ENCODE results near the gene PLPP6.
"Not testable (repeated sequence)": the region's sequence is repeated elsewhere in the genome, so short reads cannot be mapped to it uniquely, and the experiment has no call there.

PLPP6 gene

DNA sequence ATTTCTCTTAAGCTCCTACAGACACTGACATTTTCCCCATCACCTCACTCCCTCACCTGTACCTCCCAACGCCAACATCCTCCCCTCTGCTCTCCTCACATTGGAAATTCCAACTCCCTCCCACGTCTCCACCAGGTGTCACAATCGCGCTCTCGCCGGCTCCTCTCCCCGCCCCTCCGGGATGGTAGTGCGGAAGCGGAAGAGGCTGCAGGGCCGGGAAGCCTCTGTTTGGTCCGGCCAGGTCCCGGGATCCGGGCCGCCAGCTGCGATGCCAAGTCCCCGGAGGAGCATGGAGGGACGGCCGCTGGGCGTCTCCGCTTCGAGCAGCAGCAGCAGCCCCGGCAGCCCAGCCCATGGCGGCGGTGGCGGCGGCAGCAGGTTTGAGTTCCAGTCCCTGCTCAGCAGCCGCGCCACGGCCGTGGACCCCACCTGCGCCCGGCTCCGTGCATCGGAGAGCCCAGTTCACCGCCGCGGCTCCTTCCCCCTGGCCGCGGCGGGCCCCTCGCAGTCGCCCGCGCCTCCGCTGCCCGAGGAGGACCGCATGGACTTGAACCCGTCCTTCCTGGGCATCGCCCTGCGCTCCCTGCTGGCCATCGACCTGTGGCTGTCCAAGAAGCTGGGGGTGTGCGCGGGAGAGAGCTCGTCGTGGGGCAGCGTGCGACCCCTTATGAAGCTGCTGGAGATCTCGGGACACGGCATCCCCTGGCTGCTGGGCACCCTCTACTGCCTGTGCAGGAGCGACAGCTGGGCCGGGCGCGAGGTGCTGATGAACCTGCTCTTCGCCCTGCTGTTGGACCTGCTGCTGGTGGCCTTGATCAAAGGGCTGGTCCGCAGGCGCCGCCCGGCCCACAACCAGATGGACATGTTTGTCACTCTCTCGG is at the start of gene PLPP6:
TSS of gene PLPP6 (plus strand) at position 187 of the 881 bp plus-strand sequence. CDS start at position 269, 82 bp downstream.
- DNase-seq: peak; percentile 84

DNA sequence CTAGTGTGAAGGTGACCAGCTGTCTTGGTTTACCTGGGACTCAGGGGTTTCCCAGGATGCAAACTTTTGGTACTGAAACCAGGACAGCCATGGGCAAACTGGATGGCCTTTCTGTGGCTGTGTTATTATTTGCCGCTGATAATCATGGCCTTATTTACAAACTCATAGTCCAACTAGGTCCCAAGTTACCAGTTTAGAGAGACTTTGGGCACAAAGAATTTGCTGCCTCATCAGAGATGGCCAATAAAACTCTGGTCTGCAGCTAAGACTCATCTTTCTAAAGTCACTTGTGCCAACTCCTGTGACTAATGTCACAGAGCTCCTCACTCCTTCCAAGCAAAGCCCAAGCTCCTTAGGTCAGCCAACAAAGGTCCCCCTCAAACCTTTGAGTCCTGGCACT is 47.5 kb upstream of the PLPP6 start:
- DNase-seq: no peak

DNA sequence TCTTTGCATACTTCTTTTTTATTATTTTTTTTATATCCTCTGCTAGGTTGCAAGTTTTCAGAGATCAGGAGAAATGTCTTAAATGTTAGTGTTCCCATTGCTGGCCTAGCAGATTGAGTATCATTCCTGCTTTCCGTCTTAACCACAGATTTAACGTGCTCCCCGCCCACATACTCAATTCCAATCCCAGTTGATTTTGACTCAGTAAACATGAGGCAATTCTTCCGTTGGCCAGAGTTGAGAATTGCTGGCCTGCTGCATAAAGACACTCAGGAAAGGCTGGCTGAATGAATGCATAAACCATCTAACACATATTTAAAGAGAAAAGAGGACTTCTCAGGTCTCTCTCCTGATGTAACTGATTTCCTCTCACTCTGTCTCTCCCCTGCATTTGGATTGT is 46.8 kb upstream of the PLPP6 start:
- no peak for DNase-seq

DNA sequence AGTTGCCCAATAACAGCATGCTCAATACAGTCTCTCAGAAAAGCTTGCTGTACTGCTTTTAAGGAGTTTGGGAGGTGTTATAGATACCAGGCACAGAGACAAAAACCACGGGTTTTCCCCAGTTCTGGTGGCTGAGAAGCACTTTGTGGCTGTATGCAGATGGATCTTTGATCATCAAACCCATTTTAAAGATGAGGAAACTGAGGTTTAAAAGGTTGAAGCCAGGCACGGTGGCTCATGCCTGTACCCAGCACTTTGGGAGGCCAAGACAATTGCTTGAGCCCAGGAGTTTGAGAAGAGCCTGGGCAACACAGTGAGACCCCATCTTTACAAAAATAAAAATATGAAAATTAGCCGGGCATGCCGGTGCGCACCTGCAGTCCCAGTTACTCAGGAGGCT is 46.3 kb upstream of the PLPP6 start:
- no peak for DNase-seq

DNA sequence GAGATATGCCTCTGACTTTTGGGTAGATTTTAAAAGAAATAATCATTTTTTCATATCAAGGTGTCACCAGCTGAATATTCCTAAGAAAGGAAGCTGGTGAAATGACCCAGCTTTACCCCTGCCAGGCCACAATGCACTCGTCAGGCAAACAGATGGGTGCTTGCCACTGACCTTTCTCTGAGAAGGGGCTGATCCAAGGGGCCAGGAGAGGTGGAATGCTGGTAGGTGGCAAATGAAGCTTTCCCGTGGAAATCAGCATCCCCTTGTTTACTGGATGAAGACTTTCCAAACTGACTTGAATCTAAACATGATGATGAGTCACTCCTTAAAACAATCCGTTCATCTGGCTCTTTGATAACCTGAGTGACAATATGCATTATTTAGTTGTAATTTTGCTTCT is 44.3 kb upstream of the PLPP6 start:
- DNase-seq: no peak

- no peak for DNase-seq
Measured at GRCh38 chr9:4618700-4619099, 43.4 kb upstream of the PLPP6 start.

DNA sequence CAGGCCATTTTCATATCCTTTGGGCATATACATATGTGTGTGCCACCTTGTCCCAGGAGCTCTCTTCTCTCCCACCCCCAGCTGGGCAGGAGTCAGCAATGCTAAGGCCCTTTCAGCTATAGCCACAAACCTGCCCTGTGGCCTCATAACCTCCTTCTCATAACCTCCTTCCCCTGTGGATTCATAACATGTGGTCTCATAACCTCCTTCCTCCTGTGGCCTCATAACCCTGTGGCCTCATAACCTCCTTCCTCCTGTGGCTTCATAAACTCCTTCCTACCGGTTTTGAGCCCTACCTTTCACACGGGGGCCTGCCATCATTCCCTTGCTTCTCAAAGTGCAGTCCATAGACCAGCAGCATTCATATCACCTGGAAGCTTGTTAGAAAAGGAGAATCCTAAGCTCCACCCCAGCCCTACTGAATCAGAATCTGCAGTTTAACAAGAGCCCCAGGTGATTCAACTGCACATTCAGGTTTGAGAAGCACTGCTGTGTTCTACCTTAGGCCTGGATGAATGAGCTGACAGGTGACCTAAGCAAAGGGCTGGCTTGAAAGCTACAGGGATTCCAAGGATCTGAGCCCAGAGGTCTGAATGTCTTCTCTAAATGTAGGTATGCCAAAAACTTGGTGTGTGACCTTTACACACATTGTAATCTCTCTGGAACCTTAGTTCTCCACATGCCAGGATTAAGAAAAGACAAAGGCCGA is 41.9 kb upstream of the PLPP6 start:
- peak; percentile 31 for DNase-seq

- DNase-seq: no peak
Measured at GRCh38 chr9:4620881-4621555, 41.1 kb upstream of the PLPP6 start.

- no peak for DNase-seq
Measured at GRCh38 chr9:4622016-4622415, 40.1 kb upstream of the PLPP6 start.

GRCh38 chr9:4630836-4631235 is 31.3 kb upstream of the PLPP6 start:
- no peak for DNase-seq

DNA sequence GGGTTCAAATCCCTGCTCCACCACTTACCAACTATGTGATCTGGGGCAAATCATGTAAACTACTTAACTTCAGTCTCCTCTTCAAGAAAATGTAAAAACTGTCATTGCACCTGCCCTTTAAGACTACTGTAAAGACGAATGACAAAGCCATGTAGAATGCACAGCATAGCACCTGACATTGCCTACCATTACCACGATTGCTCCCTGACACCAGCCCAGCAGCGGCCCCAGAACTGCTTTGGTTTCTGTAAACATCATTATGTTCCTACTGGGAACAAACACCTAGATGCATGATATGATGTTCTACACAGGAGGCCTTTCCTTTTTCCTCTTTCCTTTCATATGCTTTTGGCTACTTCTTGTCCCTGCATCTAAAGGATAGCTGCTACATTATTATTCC is 23.1 kb upstream of the PLPP6 start:
- DNase-seq: no peak

DNA sequence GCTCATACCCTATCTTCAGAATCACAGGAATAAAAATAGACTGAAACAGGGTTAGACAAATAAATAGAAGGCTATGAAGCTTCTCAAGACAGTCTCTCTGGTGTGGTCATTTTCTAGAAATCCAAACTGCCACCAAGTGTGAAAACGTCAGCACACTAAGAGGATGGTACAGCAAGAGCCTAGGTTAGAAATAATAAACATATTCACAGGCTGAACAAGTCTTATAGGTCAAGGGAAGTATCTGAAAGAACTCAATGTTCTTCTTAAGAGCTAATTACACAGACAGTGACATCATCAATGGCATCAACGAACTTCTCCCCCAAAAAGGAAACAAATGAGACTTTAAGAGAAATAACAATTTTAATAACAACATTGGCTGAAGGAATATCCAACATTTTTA is 22.7 kb upstream of the PLPP6 start:
- no peak for DNase-seq

DNA sequence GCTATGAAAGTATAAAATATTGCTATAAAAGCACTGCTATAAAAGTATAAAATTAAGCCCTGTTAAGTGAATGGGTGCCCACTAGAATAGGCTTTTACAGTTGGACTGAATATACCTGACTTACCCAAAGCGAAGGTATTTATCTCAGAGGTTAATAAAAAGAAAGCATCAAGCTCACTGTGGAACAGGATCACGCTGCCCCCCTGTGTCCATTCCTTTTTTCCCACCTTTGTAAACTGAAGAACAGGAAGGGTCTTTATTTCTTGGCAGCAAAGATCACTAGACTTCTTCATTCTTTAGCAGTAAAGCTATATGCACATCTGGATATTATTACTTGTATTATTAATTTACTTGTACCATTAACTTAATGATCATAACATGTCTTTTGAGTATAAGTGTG is 22.1 kb upstream of the PLPP6 start:
- DNase-seq: no peak

DNA sequence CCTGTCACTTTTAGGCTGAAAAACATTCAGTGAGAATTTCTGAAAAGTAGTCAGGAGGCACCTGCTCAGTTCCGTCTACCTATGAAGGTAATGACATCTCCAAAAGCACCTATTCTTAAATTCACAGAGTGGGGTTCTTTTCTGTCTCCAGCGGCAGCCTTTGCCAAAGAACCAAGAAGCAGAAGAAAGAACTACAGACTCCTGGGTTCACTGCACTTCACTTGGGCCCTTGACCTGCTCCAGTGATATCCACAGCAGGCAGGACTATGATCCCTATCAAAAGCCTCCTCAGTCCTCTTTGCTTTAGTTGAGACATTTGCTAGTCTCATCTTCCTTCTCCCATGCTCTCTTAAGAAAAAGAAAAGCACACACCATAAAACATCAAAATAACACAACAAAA is 19.7 kb upstream of the PLPP6 start:
- no peak for DNase-seq

DNA sequence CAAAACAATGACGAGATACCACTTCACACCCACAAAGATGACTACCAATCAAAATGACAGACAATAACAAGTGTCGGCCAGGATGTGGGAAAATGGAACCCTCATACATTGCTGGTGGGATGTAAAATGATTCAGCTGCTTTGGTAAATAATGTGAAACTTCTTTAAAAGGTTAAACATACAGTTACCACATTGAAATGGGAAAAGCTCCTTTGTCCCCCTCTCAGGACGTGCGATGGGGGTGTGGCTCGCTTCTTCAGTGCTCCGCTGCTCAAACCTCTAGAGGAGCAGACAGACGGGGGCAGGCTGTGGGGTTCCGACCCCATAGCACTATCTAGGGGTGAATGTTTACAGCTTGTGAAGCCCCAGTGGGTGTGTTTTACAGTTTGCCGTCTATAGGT is 8.0 kb upstream of the PLPP6 start:
- DNase-seq: no peak

- DNase-seq: no peak
Measured at GRCh38 chr9:4654538-4654937, 7.6 kb upstream of the PLPP6 start.

DNA sequence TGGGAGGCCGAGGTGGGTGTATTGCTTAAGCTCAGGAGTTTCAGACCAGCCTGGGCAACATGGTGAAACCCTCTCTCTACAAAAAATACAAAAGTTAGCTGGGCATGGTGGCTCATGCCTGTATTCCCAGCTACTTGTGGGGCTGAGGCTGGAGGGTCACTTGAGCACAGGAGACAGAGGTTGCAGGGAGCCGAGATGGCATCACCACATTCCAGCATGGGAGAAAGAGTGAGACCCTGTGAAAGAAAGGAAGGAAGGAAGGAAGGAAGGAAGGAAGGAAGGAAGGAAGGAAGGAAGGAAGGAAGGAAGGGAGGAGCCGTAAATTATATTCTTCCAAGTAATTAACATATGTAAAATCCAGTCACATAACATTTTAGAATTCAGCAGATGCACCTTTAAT is 5.9 kb upstream of the PLPP6 start:
- DNase-seq: not testable (repeated sequence)

DNA sequence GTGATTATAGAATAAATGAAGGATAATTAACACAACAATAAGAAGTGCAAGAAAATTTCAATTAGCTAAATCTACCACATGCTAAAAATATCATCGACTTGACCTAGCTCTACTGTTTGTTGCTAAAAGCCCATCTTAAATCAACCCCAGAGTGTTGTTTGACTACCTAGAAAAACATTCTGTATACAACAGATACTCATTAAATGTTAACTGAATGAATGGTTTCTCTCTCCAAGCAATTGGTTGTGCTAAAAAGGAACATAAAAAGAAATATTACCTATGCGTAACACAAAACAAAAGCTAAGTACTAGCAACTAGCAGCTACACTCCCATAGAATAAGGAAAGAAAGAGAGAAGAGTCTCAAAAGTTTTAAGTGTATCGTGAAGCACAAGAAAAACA is 5.5 kb upstream of the PLPP6 start:
- no peak for DNase-seq

DNA sequence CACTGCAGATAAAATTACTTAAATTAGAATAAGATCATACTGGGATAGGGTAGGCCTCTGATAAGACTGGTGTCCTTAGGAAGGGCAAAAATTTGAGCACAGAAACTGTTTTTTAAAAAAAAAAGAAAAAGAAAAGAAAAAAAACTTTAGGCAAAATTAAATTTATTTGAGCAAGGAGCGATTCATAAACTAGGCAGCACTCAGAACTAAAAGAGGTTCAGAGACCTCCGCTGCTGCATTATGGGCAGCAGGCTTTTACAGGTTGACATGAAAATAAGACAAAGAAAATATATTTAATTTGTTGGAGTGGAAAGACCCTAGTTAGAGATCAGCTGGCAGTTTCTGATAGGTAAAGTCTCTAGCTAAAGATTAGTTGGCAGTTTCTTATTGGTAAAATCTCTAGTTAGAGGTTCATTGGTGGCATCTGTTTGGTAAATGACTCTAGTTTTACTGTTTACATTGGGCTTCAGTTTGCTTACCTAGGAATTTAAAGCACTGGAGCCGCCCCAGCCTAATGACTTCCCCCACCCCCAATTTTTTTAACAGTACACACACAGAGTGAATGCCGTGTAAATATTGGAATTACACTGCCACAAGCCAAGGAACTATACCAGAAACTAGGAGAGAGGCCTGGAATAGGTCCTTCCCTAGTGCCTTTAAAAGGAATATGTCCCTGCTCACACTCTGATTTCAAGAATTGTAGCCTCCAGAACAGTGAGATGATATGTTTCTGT is 4.5 kb upstream of the PLPP6 start:
- DNase-seq: no peak

DNA sequence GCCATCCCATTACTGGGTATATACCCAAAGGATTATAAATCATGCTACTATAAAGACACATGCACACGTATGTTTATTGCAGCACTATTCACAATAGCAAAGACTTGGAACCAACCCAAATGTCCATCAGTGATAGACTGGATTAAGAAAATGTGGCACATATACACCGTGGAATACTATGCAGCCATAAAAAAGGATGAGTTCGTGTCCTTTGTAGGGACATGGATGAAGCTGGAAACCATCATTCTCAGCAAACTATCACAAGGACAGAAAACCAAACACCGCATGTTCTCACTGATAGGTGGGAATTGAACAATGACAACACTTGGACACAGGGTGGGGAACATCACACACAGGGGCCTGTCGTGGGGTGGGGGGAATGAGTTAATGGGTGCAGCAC is 1.4 kb upstream of the PLPP6 start:
- DNase-seq: not testable (repeated sequence)

DNA sequence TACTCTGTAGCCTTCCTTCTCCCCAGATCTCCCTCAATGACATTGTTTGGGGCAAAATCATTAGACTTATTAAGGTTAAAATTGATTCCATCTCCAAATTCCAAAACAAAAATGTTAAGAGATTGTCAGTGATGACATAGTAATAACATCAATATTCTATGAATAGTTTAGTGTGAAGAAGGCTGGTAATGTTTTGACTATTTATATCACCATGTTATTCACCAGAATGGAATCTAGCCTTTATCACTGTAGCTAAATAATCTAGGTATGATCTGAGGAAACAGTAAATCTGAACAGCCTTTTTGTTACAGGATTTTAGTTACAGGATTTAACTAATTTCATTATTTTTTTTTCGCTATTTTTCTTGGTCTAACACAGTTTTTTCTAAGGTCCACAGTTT is 929 bp upstream of the PLPP6 start:
- DNase-seq: no peak

DNA sequence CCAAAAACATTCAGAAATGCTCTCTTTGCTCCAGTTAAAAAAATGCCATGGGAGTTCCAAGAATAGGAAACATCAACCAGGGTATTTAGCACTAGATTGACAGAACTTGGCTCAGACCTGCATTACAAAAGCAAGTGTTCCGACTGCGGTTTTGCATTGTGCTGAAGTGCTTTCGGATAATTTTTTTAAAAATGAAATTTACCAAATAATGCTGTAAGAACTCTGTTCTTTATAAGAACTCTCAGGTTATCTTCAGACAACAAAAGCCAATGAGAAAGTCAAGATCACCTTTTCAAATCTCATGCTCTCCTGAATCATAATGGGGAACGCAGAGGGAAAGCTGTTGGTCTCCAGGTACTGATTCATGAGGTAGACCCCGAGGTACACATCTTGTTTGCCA is 483 bp upstream of the PLPP6 start:
- DNase-seq: no peak

All from activated CD4-positive, alpha-beta T cell treated with anti-CD3 and anti-CD28 coated beads, Interleukin-2, amount 50 U/mL, for 16 hours (primary cell).